MCF 10A (cell line): ENCODE measurements around the gene NME3. TPM values are rescaled to one million over a fixed set of nuclear protein-coding genes. Genes with fewer than 3 reads are reported as not detected.
"Not testable (repeated sequence)": the region's sequence is repeated elsewhere in the genome, so short reads cannot be mapped to it uniquely, and the experiment has no call there.

ENCODE experiments used
- BruUV-seq: library from RNA; stranded (reverse); fragments of 400-500 nt; replicated peaks from 2 replicates; lab custom pipeline; 2021; lab: Mats Ljungman, UMichigan
- CTCF ChIA-PET: fragments of 300-600 bp; sonication (Branson Sonifier 250); formaldehyde crosslinking; extraction: SDS; loops from one replicate; lab custom pipeline; 2021; ENCODE audit warnings: antibody characterized with exemption, inconsistent platforms; lab: Yijun Ruan, JAX
- POLR2A ChIA-PET: fragments of 300-600, 350-650 bp; sonication (Branson Sonifier 250); formaldehyde crosslinking; extraction: SDS; loops from one replicate; lab custom pipeline; 2020; ENCODE audit warnings: antibody characterized with exemption, inconsistent platforms; lab: Yijun Ruan, JAX
- DNase-seq: peaks from one replicate; pipeline ENCODE4 v3.0.0-alpha.2; 2018; ENCODE audit not compliant: unreplicated experiment
- H3K27ac Mint-ChIP-seq: one replicate; pipeline ENCODE4 v1.8.0; 2022; ENCODE audit warnings: mild to moderate bottlenecking, low read depth, mixed read lengths; ENCODE audit not compliant: unreplicated experiment
- H3K27me3 Mint-ChIP-seq: one replicate; pipeline ENCODE4 v1.8.0; 2022; ENCODE audit warnings: mixed read lengths; ENCODE audit not compliant: insufficient read depth, unreplicated experiment
- H3K36me3 Mint-ChIP-seq: one replicate; pipeline ENCODE4 v1.8.0; 2022; ENCODE audit warnings: mild to moderate bottlenecking, moderate library complexity, mixed read lengths; ENCODE audit not compliant: insufficient read depth, unreplicated experiment
- H3K4me1 Mint-ChIP-seq: one replicate; pipeline ENCODE4 v1.8.0; 2022; ENCODE audit warnings: mixed read lengths; ENCODE audit not compliant: insufficient read depth, unreplicated experiment
- H3K4me3 Mint-ChIP-seq: one replicate; pipeline ENCODE4 v1.8.0; 2022; ENCODE audit warnings: mild to moderate bottlenecking, moderate library complexity, mixed read lengths; ENCODE audit not compliant: unreplicated experiment
- H3K9me3 Mint-ChIP-seq: one replicate; pipeline ENCODE4 v1.8.0; 2022; ENCODE audit warnings: mixed read lengths; ENCODE audit not compliant: unreplicated experiment
- CTCF ChIP-seq: fragments of 200-600 bp; IDR thresholded peaks from one replicate; pipeline ENCODE4 v1.8.0; 2022; ENCODE audit warnings: antibody characterized with exemption, mild to moderate bottlenecking; ENCODE audit not compliant: unreplicated experiment
- intact Hi-C: fragments of 100-400 bp; cut with micrococcal nuclease; formaldehyde crosslinking; loops from 2 replicates; pipeline ENCODE4 v1.14.1; 2022
- total RNA-seq: library from RNA; stranded (reverse); gene quantifications from 2 replicates; pipeline ENCODE4 v1.2.3, GENCODE V29; 2022

The NME3 gene
- total RNA-seq, 1 experiment from 2014 or later, result 44.0 TPM

DNA sequence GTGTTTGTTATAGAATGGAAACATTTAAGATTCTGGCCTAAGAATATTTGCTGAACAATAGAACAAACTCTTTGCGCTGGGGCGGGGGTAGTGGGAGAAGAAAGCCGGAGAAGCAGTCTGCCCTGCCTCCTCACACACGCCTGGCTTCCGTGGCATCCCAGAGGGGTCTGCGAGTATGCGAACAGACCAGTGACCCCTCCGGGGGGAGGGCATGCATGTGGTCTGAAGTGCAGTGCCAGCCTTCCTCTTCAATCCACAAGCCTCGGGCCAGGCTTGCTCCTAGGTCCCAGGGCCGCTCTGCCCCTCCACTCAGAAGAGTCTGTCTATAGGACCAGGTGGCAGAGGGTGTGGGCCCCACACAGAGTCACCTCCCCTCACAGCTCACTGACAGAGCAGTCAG is 36.3 kb upstream of the NME3 start:
- TF ChIP-seq CTCF, result no peak
- intact Hi-C loops, result no loop called here
- DNase-seq, result no peak
- Mint-ChIP-seq H3K4me1 (no peaks in the 10 kb centered on the region), H3K27ac (no peak overlapping the region), H3K36me3 (peaks cover 25% of the 10 kb centered on the region), H3K4me3 (no peak overlapping the region), H3K27me3 (no peaks in the 10 kb centered on the region), H3K9me3 (no peaks in the 10 kb centered on the region)
- ChIA-PET POLR2A (no interaction called here), CTCF (no interaction called here)
- BruUV-seq, result no TSS peak

DNA sequence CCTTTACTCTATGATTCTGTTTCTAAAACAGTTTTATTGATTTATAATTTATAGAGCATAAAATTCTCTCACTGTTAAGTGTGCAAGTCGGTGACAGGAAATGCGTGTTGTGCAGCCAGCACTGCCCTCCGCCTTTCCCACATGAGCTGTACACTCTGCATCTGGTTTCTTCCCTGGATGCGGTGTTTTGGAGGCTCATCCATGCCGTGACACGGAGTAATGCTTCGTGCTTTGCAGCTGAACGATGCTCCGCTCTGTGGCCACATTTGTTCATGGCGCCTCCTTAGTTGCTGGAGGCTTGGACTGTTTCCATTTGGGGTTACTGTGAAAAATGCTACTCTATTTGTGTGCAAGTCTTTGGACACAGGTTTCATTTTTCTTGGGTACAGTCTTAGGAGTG is 29.4 kb upstream of the NME3 start:
- H3K36me3 Mint-ChIP-seq, result peaks cover 7% of the 10 kb centered on the region
- H3K9me3 Mint-ChIP-seq, result no peaks in the 10 kb centered on the region
- DNase-seq, result no peak
- CTCF ChIA-PET, result no interaction called here
- no peak overlapping the region for H3K4me3 Mint-ChIP-seq
- no peak for TF ChIP-seq CTCF
- BruUV-seq, result no TSS peak
- no peaks in the 10 kb centered on the region for H3K27me3 Mint-ChIP-seq
- H3K4me1 Mint-ChIP-seq, result no peaks in the 10 kb centered on the region
- H3K27ac Mint-ChIP-seq, result no peak overlapping the region
- intact Hi-C loops, result no loop called here
- POLR2A ChIA-PET, result no interaction called here

- CTCF ChIA-PET, DNase-seq, intact Hi-C loops, BruUV-seq, H3K36me3 Mint-ChIP-seq, H3K27ac Mint-ChIP-seq, H3K27me3 Mint-ChIP-seq, H3K4me1 Mint-ChIP-seq, H3K4me3 Mint-ChIP-seq, H3K9me3 Mint-ChIP-seq, POLR2A ChIA-PET: not testable (repeated sequence)
These were observed 27.9 kb upstream of the NME3 start for GRCh38 chr16:1799263-1799662.

DNA sequence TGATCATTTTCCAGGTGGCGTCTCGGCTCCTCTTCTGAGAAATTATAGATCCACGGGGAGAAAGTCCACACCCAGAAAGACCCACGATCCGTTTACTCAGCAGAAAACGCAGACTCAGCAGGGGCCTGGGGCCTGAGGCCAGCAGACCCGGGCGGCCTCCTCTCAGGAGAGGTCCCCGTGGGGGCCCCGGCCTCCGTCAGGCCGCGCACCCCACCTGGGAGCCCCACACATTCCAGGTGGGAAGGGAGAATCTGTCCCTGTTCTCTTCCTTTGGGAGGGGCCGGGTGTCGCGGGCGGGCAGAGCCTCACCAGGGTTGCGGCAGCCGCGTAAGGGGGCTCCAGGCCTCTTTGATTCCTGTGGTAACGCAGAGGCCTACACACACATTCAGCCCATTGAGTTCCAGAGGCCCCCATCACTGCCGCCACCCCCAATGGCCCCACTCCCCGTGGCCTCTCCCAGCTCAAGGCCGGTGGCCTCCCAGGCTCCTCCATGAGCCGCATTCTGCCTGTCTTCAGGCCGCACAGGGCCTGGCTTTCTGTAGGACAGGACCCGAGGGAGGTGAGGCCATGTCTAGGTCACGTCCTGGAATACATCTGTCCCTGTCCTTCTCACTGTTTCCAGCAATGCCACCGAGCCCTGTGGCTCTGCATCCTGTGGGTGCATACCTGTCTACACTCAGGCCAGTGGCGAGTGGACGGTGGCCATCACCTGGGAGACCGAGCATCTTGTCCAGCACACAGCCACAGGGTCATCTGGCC is 23.7 kb upstream of the NME3 start:
- CTCF ChIA-PET, result no interaction called here
- BruUV-seq, result no TSS peak
- TF ChIP-seq CTCF, result no peak
- POLR2A ChIA-PET, result interaction anchor here (3.0 kb wide), 1 partner anchor 12 kb away, joined by 14 read pairs; the partner anchor contains the start of genes NUBP2 and SPSB3
- intact Hi-C loops, result no loop called here
- no peak for DNase-seq
- no peaks in the 10 kb centered on the region for H3K9me3 Mint-ChIP-seq
- H3K36me3 Mint-ChIP-seq, result no peaks in the 10 kb centered on the region
- H3K27me3 Mint-ChIP-seq, result no peaks in the 10 kb centered on the region
- H3K4me3 Mint-ChIP-seq, result no peak overlapping the region
- no peak overlapping the region for H3K27ac Mint-ChIP-seq
- H3K4me1 Mint-ChIP-seq, result no peaks in the 10 kb centered on the region
